ENCODE measurements around the gene NELFCD.

The NELFCD gene

GRCh38 chr20:58985656-58986055, 4.6 kb downstream of the NELFCD start:
- H3K27ac ChIP-seq (replicated peaks): no peak overlapping the region
- no peak overlapping the region for H3K4me3 ChIP-seq (replicated peaks; ENCODE audit: insufficient read depth, low read length)
- TF ChIP-seq POLR2AphosphoS5 (IDR thresholded peaks at IDR 0.05; ENCODE audit: low read depth): no peak
- no peak for TF ChIP-seq CTCF (IDR thresholded peaks at IDR 0.05; ENCODE audit: insufficient read depth, low read length)
- DNase-seq (ENCODE audit: low read depth in 1 of 2, low spot score in 1 of 2): no peak
- no peaks in the 10 kb centered on the region for H3K27me3 ChIP-seq (ENCODE audit: insufficient read depth, poor library complexity, severe bottlenecking)

GRCh38 chr20:58986286-58986967, 5.4 kb downstream of the NELFCD start:
- no peaks in the 10 kb centered on the region for H3K27me3 ChIP-seq (ENCODE audit: insufficient read depth, poor library complexity, severe bottlenecking)
- no peak overlapping the region for H3K27ac ChIP-seq (replicated peaks)
- TF ChIP-seq GABPA (IDR thresholded peaks at IDR 0.05; ENCODE audit: low read depth): no peak
- TF ChIP-seq REST (IDR thresholded peaks at IDR 0.05; ENCODE audit: insufficient replicate concordance, low read depth): no peak
- TF ChIP-seq POLR2AphosphoS5 (IDR thresholded peaks at IDR 0.05; ENCODE audit: low read depth): no peak
- DNase-seq (ENCODE audit: low read depth in 1 of 2, low spot score in 1 of 2): no peak
- no peak overlapping the region for H3K4me3 ChIP-seq (replicated peaks; ENCODE audit: insufficient read depth, low read length)

- no peak for DNase-seq (ENCODE audit: low read depth in 1 of 2, low spot score in 1 of 2)
- Histone ChIP-seq H3K27me3 (ENCODE audit: insufficient read depth, poor library complexity, severe bottlenecking) (no peaks in the 10 kb centered on the region), H3K4me3 (replicated peaks; ENCODE audit: insufficient read depth, low read length) (no peak overlapping the region), H3K27ac (replicated peaks) (no peak overlapping the region)
- TF ChIP-seq SPI1 (IDR thresholded peaks at IDR 0.05; ENCODE audit: borderline replicate concordance, low read depth) (no peak), REST (IDR thresholded peaks at IDR 0.05; ENCODE audit: insufficient replicate concordance, low read depth) (no peak), POLR2AphosphoS5 (IDR thresholded peaks at IDR 0.05; ENCODE audit: low read depth) (no peak), CTCF (IDR thresholded peaks at IDR 0.05; ENCODE audit: insufficient read depth, low read length) (no peak), GABPA (IDR thresholded peaks at IDR 0.05; ENCODE audit: low read depth) (no peak)
Observed at GRCh38 chr20:58986968-58987517, 6.0 kb downstream of the NELFCD start.

GRCh38 chr20:58987790-58988564, 6.9 kb downstream of the NELFCD start:
- Histone ChIP-seq H3K4me3 (replicated peaks; ENCODE audit: insufficient read depth, low read length) (no peak overlapping the region), H3K27me3 (ENCODE audit: insufficient read depth, poor library complexity, severe bottlenecking) (no peaks in the 10 kb centered on the region), H3K27ac (replicated peaks) (no peak overlapping the region)
- DNase-seq (ENCODE audit: low read depth in 1 of 2, low spot score in 1 of 2): no peak
- TF ChIP-seq POLR2AphosphoS5 (IDR thresholded peaks at IDR 0.05; ENCODE audit: low read depth): no peak
- TF ChIP-seq SPI1 (IDR thresholded peaks at IDR 0.05; ENCODE audit: borderline replicate concordance, low read depth): no peak
- TF ChIP-seq REST (IDR thresholded peaks at IDR 0.05; ENCODE audit: insufficient replicate concordance, low read depth): no peak
- no peak for TF ChIP-seq GABPA (IDR thresholded peaks at IDR 0.05; ENCODE audit: low read depth)
- TF ChIP-seq CTCF (IDR thresholded peaks at IDR 0.05; ENCODE audit: insufficient read depth, low read length): no peak
